ENCODE results near the gene PITRM1. TPM values are rescaled to one million over a fixed set of nuclear protein-coding genes. Genes with fewer than 3 reads are reported as not detected.

Gene PITRM1
- total RNA-seq, 1 donor from 2014 or later, result 80.4 TPM

Other genes starting within 250 kb of the PITRM1 start
- gene PFKP, start 105.2 kb downstream of the PITRM1 start, total RNA-seq, result 356 and 361 TPM in 2 replicates

Data from astrocyte (in vitro differentiated cells and primary cell).